ENCODE results near the gene CCDC141.

CCDC141 gene

GRCh38 chr2:178824181-178824580, 225.8 kb downstream of the CCDC141 start:
- no peak for DNase-seq

DNA sequence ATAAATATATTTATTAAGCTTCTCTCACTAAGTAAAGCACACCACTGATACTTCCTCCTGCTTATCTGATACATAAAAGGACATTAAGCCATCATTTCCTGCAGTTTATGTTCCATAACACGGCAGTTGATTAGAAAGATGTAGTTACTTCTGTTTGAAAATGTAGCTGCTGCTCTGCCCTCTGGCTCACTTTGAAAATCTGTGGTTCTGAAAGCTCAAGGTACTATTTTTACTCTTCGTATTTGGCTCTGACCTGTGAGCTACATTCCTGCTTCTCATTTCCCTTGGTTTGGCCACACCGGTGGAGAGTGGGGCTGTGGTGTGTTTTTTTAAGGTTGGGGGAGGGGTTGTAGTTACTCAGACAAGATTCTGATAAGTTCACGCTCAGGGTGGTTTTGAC, 229.9 kb downstream of the CCDC141 start:
- no peak for DNase-seq

DNA sequence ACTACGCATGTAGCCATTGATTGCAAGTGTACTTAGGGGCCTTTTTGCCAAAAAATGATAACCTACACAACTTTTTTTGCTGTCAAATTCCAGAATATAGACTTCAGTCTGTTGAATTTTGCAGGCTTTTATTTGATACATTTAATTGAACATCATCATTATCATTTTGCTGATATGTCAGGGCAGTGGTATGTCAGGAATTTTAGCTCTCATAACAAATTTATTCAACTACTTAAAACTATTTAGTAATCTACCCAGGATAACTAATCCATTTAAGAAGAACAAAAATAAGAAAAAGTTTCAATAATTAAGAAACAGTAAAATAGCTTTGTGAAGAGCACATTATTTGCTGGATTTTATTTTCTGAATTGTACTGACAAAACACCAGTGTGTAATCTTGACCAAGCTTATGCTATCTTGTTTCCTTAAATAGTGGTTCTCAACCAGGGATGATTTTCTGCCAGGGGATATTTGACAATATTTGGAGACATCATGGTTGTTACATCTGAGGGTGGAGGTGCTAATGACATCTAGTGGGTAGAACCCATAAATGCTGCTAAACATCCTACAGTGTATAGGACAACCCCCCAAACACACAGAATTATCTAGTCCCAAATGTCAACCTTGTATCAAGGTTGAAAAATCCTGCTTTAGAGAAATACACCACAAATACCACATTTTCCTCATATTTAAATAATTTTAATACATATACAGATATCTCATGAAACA, 230.6 kb downstream of the CCDC141 start:
- DNase-seq = no peak

GRCh38 chr2:178811901-178812300, 238.0 kb downstream of the CCDC141 start:
- peak; percentile 14 for DNase-seq

DNA sequence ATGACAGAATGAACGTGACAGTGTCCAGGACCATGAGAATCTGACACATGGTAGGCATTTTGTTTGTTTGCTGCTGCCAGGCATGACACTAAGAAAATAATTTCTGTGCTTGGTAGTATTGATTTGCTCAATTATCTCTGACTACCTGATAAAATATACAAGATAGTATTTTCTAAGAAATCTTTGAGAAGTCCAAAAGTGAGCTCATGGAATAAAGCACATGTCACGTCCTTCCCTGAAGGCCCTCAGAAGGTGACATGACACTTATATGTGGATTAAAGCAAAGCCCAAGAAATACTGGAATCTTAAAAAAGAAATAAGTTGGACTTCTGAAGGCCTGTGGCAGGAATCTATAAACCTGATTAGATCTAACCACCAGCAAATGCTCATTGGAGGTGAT, 238.9 kb downstream of the CCDC141 start:
- no peak for DNase-seq

- DNase-seq = no peak
Observed at GRCh38 chr2:178810422-178810821, 239.5 kb downstream of the CCDC141 start.

GRCh38 chr2:178807227-178808008, 242.5 kb downstream of the CCDC141 start, which contains the start of gene TTN:
Gene TTN (minus strand): TSS chr2:178807423. CDS start chr2:178804642, 2,781 bp downstream.
- DNase-seq = no peak

- DNase-seq = no peak
Observed at GRCh38 chr2:178806543-178806942, 243.4 kb downstream of the CCDC141 start.

GRCh38 chr2:178805457-178805856, 244.5 kb downstream of the CCDC141 start:
- no peak for DNase-seq

DNA sequence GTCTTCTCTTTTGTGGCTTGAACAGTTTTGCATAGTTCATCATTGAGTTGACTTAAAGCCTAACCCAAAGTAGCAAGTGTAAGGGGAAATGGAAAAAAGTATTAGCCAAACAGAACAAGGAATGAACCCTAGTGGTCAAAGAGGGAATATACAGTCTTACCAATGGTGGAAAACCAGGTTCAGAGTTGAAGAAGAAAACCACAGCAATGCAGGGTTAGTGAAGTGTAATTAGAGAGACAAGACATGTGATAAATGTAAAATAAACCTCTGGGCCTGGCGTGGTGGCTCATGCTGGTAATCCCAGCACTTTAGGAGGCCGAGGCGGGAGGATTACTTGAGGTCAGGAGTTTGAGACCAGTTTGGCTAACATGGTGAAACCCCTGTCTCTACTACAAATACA, 245.1 kb downstream of the CCDC141 start:
- no peak for DNase-seq

DNA sequence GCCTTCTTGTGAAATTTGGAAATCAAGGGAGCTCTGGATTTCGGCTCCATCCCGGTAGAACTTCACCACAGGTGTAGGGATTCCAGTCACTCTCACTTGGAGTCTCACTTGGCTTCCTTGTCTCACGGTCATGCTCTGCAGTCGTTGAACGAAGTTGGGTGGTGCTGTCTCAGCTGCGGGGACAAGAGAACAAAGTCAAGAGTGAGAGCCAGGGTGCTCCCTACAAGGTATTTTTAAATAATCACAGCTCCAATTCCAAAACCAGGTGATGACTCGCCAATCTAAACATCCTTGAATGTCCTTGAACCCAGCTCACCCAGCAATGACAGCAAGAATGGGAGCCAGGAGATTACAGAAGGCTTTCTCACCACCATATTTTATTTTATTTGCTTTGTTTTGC, 249.4 kb downstream of the CCDC141 start:
- DNase-seq = no peak

- DNase-seq = no peak
Observed at GRCh38 chr2:178799305-178799704, 250.6 kb downstream of the CCDC141 start.

GRCh38 chr2:178796079-178796677, 253.8 kb downstream of the CCDC141 start:
- peak; percentile 55 for DNase-seq

- DNase-seq = no peak
Observed at GRCh38 chr2:178787934-178788333, 262.0 kb downstream of the CCDC141 start.

- DNase-seq = no peak
Observed at GRCh38 chr2:178787155-178787554, 262.8 kb downstream of the CCDC141 start.

DNA sequence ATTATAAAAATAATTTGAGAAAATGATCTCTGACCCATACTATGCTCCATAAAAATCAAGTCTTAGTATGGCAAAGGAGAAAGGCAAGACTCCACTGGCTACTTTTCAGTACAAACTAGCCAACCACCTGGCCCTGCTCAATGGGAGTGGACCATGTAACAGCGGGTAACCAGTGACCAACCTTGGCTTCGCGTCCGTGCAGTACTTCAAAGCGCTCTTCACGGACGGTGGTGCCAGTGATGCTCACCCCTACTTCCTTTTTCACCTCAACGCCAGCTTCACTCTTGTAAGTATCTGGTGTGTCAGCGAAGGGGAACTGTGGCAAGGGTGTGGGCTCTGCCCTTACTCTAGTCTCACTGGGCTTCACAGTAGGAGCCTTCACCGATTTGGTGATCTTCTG, 266.0 kb downstream of the CCDC141 start:
- DNase-seq = no peak

- no peak for DNase-seq
Observed at GRCh38 chr2:178782236-178782635, 267.7 kb downstream of the CCDC141 start.

Measured in fibroblast of upper back skin (primary cell).